Activated T-helper 1 cell treated with anti-CD3 and anti-CD28 coated beads, Interleukin-2, amount 50 U/mL, for 16 hours (primary cell): ENCODE results near the gene SAPCD1.
A peak's percentile ranks its signal among the peaks of the same experiment; 100 is the strongest.

ENCODE experiments used
- DNase-seq, 2 donors: peaks; one replicate each; pipeline ENCODE4 v3.0.0-alpha.2; 2020; ENCODE audit warnings: low read depth in 1 of 2, low spot score in 1 of 2

SAPCD1 gene

DNA sequence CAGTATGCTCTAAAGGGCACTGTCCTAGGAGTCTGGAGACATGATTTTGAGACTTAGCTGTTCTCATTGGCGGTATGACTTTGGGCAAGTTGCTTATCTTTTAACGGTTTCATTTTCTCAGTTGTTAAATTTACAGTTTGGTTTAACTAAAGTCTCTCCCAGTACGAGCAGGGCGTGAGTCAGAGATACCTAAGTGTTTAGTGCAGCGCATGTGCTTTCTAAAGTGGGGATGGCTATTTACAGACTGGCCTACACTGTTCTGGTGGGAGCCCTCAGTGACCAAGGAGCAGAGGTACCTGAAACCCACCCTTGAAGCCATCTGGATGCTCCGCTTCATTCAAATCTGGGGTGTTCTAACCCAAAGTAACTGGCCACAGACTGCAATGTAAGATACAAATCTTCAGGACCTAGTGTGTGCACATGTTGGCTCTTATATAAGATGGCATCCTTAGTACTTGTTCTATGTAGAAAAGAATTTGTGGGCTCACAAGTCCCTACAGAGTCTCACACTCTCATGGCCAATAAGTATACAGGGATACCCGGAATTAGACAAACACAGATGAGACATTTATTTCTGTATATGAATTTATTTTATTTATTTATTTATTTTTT lies 11.9 kb upstream of the SAPCD1 start:
- no peak for DNase-seq

DNA sequence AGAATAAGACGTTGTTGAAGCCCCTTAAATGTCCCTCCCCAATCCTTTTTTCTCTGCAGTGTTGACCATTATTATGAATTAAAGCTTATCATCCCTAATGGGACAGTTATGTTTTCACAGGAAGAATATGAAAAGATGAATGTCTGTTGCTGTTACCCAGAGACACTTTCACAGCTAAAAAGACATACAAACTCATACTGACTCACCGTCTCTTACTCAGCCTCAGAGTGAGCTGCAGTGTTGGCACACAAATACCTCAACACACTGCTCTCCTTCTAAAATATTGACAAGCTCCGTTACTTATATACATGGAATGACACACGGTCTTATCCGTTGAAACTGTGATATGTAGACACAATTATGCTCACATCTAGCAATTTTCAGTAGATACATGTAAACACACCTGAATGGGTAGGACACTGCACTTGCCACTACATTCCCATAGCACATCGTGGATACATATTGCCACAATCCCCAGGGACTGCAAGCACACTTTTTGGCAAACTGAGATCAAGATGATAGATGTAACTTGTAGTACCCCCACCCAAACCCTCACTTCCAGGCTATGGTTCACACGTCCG lies 9.6 kb upstream of the SAPCD1 start:
- DNase-seq, result no peak

GRCh38 chr6:31758281-31758680 lies 4.2 kb upstream of the SAPCD1 start:
- no peak for DNase-seq

DNA sequence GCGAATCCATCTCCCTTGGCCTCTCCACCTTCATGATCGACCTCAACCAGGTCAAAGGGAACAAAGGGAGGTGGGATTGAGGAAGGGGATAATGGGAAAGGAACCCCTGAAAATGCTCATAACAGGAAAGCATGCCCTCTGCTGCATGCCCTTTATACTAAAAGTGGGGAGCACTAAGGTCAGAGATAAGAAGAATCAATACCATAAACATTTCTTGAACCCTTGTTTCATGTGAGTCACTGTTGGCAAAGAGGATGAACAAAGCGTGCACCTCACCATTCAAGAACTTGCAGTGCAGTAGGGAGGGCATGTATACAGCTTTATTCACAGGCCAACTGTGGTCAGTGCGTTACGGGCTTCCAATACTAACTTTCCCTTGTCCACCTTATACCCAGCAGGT lies 1.7 kb upstream of the SAPCD1 start:
- no peak for DNase-seq

- DNase-seq, result no peak
Measured at GRCh38 chr6:31761343-31761742, 1.1 kb upstream of the SAPCD1 start.

- DNase-seq, result no peak
Measured at GRCh38 chr6:31762878-31763618, 592 bp downstream of the SAPCD1 start.

DNA sequence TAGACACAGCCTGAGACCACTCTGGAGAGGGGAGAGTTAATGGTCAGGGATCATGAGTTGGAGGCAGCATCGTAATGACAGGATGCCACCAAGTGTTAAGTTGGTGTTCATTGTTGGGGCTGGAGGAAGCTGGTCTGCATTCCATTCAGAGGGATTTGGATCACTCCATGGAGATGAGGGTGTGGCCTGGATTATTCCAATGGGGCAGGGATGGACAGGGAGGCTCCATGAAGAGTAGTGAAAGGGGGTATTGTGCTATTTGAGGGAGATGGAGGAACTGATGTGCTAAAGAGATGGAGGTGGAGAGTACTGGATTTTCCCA lies 1.1 kb downstream of the SAPCD1 start:
- DNase-seq, result no peak

GRCh38 chr6:31764198-31764597 lies 1.7 kb downstream of the SAPCD1 start:
- DNase-seq, result no peak

DNA sequence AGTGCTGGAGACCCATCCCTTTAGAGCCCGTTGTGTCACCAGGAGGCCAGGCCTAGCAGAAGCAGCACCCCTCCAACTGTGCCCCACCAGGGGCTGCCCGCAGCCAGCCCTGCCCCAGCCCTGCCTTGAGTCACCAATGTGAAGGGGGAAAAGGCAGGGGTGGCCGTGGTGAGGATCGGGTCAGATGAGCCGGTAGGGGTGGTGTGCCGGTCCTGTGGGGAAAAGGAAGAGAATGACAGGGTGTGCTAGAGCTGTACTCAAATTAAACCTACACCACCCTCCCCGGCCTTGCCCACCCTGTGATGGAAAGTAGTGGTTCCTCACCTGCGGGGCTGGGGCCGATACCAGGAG lies 3.1 kb downstream of the SAPCD1 start:
- DNase-seq, result no peak

DNA sequence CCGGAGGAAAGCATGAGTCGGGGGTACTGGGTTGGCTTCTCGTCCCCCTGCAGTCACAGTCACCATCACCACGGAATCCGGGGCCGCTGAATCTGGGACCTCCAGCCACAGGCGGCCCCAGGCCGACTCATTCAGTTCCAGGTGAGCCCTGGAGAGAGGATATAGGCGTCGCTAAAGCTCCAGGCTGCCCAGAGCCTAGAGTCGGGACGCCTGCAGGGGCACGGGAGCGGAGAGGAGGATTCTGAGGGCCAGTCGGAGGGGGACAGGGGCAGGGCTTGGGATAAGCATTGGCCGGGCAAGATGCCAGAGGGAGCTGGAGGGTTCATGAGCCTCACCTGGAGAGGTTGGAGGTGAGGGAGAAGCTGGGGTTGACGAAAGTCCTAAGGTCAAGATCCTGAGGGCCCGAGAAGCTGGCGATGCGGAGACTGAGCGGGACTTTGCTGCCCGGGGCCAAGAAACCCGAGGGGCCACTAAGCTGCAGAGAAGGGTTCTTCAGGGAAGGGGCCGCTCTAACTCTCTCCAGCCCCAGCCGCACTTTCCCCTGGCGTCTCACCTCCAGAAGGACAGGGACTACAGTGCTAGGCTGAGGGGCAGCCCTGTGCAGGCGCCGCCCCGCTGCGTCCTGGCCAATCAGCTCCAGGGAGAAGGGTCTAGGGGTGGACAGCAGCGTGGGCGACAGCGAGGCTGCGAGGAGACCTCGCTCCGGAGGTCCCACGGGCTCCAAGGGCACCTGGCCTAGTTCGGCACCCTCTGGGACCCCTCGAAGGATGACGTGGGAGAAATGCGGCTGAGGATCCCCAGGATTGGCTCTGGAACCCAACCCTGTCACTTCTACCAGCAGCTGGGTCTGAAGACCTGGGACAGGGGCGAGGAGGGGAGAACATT lies 3.7 kb downstream of the SAPCD1 start:
- DNase-seq, result no peak

GRCh38 chr6:31767096-31767645 lies 4.7 kb downstream of the SAPCD1 start:
- DNase-seq, result no peak

- no peak for DNase-seq
Measured at GRCh38 chr6:31768363-31769257, 6.2 kb downstream of the SAPCD1 start.

DNA sequence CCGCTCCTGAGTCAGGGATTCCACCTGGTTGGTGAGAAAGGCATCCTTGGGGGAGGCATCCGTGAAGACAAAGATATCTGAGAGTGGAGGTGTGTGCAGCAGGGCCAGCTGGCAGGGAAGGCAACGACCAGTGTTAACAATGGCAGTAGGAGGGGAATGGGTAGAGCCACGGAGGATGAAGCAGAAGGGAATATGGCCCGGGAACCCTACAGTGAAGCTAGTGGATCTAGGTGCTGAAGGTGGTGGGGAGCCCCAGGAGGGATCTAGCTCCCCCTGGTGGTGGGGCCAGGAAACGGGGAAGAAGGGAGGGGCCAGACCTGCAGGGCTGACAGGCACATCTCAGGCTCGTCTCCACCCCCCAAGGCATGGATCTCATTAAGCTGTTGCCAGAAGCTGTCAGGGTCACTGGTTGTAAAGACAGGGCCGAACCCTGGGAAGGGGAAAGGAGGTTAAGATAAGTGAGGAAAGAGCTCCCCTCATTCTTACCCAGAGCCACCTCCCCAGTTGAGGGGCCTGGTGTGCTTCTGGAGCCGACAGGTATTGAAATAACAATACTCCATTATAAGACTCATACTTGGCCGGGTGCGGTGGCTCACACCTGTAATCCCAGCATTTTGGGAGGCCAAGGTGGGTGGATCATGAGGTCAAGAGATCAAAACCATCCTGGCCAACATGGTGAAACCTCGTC lies 7.4 kb downstream of the SAPCD1 start:
- peak; percentile 62 to 64 for DNase-seq

GRCh38 chr6:31770860-31771259 lies 8.4 kb downstream of the SAPCD1 start:
- DNase-seq, result no peak

DNA sequence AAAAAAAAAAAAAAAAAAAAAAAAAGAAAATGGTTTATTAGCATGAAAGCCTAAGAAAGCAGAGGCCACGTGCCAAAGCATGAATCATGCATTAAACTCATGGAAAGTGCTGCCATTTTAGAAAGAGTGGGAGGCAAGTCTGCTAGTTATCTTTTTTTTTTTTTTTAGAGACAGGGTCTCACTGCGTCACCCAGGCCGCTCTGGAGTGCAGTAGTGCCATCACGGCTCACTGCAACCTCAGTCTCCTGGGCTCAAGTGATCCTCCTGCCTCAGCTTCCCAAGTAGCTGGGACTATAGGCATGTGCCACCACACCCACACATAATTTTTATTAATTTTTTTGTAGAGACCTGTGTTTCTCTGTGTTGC lies 9.5 kb downstream of the SAPCD1 start:
- DNase-seq, result no peak

- no peak for DNase-seq
Measured at GRCh38 chr6:31775184-31775583, 12.7 kb downstream of the SAPCD1 start.

GRCh38 chr6:31775633-31776484 lies 13.4 kb downstream of the SAPCD1 start:
- DNase-seq, result no peak

DNA sequence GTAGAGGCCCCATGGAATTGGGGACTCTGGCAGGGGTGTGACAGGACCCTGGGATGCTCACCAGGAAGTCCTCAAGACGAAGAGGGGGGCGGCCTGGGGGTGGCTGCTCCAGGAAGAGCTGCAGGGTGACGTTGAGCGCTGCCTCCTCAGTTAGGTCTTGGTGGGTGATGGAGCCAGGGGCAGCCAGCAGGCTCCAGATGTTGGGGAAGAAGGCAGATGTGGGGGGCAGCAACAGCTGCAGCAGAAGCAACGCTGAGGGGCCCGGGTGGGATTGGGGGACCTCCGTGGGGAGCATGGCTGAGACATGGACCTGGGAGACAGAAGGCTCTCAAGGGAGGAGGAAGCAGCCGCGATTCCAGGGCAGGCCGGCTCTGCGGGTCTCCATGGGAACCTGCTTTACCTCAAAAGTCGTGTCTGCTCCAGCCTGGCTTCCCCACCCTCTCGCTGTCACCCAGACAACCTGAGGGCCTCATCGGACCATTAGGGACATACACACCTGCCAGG lies 14.1 kb downstream of the SAPCD1 start:
- DNase-seq, result no peak
